T47D (cell line): ENCODE results near the gene TEX101.
A peak's percentile ranks its signal among the peaks of the same experiment; 100 is the strongest.

ENCODE experiments used
- DNase-seq, 2 experiments: peaks; one replicate each; pipeline versions ENCODE4 v3.0.0 to v3.0.0-alpha.2; 2011 to 2012; ENCODE audit warnings: low read depth in 1 of 2, low spot score in 1 of 2
- JUND ChIP-seq: IDR thresholded peaks from 2 replicates; pipeline ENCODE4 v1.6.1; 2012; ENCODE audit warnings: low read depth
- in situ Hi-C: cut with HindIII; loops from 2 replicates; pipeline ENCODE4 v1.10.0; 2016; ENCODE audit warnings: low sequenced_read_pairs, low pct_unique_long_range_greater_than_20kb

The TEX101 gene

GRCh38 chr19:43445426-43445825 is 30.7 kb downstream of the TEX101 start:
- DNase-seq, result no peak
- no peak for TF ChIP-seq JUND
- in situ Hi-C loops, result no loop called here

- in situ Hi-C loops, result no loop called here
- TF ChIP-seq JUND, result no peak
- peak; percentile 47 to 83 for DNase-seq
Observed at GRCh38 chr19:43446746-43447489, 32.2 kb downstream of the TEX101 start.

DNA sequence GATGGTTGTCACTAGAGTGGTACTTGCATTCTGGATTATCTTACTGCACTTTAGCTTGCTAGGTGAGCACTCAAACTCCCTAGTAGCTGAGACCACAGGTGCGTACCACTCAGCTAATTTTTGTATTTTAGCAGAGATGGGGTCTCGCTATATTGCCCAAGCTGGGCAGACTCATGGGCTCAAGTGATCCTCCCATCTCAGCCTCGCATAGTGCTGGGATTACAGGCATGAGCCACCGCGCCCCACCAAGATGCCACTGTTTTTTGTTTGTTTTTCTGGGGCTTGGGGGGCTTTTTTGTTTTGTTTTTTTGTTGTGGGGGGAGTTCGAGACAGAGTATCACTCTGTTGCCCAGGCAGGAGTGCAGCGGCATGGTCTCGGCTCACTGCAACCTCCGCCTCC is 33.0 kb downstream of the TEX101 start:
- TF ChIP-seq JUND, result no peak
- in situ Hi-C loops, result no loop called here
- no peak for DNase-seq

GRCh38 chr19:43450545-43450997 is 35.9 kb downstream of the TEX101 start:
- in situ Hi-C loops, result no loop called here
- no peak for TF ChIP-seq JUND
- no peak for DNase-seq

DNA sequence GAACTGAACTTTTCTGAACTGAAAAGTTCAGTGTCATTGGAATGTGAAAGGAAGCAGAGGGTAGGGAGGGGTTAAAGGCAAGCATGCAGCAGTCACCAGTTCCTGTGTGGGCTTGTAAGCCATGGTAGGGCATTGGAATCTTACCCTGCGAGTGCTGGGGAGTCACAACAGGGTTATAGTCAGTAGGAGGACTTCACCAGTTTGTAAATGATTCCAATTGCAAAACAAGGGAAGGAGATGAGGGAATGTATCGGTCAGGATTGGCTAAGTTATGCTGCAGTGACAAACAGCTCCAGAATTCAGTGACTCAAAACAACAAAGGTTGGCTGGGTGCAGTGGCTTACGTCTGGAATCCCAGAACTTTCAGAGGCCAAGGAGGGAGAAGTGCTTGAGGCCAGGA is 37.9 kb downstream of the TEX101 start:
- TF ChIP-seq JUND, result no peak
- in situ Hi-C loops, result no loop called here
- no peak for DNase-seq

DNA sequence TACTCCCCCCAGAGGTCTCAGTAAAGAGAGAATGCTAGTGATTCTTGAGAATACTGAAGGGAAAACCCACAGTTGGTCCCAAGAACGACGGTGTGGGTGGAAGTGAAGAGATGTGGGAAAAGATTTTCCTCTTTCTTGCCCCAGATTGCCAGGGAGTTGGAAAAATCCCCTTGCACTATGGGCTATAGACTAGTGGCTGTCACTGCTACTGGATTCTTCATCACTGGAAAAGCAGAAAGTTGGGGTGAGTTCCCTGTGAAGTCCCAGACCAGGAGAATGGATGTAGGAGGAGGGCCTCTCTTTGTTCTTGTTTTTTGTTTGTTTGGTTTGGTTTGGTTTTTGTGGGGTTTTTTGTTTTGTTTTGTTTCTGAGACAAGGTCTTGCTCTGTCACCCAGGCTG is 39.3 kb downstream of the TEX101 start:
- no peak for TF ChIP-seq JUND
- no peak for DNase-seq
- in situ Hi-C loops, result no loop called here

DNA sequence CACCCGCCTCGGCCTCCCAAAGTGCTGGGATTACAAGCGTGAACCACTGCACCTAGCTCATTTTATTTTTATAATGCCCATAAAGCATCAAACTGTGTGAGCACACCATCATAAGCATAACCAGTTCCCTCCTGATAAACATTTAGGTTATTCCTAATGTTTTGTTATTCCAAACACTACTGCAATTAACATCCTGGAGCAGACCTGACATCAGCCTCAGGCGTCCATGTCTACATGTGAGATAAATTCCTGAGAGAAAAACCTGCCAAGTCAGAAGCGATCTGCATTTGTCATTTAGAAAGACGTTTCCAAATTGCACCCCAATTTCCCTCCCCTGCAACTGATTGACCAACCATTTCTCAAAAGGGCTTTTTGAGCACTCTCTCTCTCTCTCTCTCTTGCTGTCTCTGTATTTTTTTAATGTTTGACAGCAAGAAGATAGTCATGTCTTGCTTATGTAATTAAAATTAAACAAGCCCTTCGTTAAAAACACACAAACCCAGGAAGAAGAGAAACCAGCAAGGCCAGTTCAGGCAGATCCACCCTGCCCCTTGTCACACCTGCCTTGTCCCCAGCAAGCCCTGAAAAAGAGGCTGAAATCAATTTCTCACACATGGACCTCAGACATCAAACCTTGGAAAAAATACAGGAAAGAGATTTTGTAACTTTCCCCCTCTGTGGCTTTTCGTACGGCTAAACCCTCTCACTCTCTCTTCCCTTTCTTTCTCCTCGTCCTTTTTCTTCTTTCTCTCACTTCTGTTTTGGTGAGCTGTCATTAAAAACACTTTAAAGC is 40.8 kb downstream of the TEX101 start:
- in situ Hi-C loops, result no loop called here
- no peak; the same call in 1 of the 2 replicates for TF ChIP-seq JUND
- DNase-seq, result peak in 1 of 2 experiments; percentile 87

- in situ Hi-C loops, result no loop called here
- TF ChIP-seq JUND, result no peak
Observed at GRCh38 chr19:43457809-43458208, 43.1 kb downstream of the TEX101 start.

DNA sequence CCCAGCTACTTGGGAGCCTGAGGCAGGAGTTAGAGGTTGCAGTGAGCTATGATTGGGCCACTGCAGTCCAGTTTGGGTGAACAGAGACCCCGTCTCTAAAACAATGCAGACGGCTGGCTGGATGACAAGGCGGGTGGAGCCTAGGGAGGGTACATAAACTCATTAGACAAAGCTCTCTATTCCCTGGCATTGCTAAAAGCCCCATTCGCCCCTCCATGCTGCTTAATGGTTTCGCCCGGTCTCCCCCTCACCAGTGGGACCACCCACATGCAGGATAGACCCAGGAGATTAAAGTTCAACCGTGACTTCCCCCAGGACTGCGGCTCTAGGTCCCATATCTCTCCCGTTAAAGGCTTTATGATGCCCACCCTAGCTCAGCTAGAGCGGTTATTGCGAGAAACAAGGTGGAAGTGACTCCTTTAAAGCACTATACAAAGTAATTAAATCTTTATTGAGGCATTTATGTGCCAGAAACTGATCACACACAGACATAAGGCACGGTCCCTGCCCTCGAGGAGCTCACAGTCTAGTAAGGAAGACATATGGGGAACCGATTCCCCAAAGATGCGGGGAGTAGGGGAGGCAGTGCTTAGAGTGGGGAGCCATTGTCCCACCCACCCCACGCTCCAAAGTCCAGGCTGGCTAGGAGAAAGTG is 45.8 kb downstream of the TEX101 start:
- in situ Hi-C loops, result no loop called here
- TF ChIP-seq JUND, result no peak
- DNase-seq, result no peak

More at GRCh38 chr19:43457809-43458208, 43.1 kb downstream of the TEX101 start:
- no peak for DNase-seq

- no peak for DNase-seq
Observed at GRCh38 chr19:43461303-43461702, 46.6 kb downstream of the TEX101 start.

DNA sequence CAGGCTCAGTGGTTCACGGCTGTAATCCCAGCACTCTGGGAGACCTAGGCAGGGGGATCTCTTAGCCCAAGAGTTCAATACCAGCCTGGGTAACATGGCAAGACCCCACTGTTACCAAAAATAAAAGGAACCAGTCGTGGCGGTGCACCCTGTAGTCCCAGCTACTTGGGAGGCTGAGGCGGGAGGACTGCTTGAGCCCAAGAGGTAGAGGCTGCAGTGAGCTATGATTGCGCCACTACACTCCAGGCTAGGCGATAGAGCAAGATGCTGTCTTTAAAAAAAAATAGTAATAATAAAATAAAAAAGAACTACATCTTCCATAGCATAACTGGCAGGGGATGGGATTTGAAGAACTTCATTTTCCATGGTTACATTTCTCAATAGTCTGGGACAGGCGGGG is 47.7 kb downstream of the TEX101 start:
- no peak for TF ChIP-seq JUND
- DNase-seq, result no peak
- in situ Hi-C loops, result no loop called here

More at GRCh38 chr19:43461303-43461702, 46.6 kb downstream of the TEX101 start:
- no peak for TF ChIP-seq JUND
- in situ Hi-C loops, result no loop called here

- no peak for TF ChIP-seq JUND
- in situ Hi-C loops, result no loop called here
- DNase-seq, result peak in 1 of 2 experiments; percentile 96
Observed at GRCh38 chr19:43462785-43463380, 48.2 kb downstream of the TEX101 start.
